ENCODE measurements around the gene SPG7.

DNA sequence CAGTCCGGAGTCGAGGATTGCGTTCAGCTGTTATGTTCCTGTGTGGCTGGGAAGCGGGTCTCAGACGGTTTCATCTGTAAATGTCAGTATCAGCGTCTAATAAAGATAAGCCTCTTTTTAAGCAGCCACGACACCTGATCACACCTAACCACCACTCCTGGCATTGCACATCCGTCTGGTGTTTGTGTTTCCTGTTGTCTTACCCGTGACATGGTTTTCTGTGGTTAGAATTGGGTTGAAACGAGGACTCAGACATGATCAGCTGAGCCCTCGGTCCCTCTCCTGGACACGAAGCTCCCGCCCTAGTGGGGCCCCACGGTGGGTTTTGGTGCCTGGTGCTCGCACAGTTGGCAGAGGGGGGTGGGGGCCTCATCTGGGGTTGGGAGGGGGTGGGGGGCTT, 85.6 kb downstream of the SPG7 start:
- TF ChIP-seq, protein P1, sequence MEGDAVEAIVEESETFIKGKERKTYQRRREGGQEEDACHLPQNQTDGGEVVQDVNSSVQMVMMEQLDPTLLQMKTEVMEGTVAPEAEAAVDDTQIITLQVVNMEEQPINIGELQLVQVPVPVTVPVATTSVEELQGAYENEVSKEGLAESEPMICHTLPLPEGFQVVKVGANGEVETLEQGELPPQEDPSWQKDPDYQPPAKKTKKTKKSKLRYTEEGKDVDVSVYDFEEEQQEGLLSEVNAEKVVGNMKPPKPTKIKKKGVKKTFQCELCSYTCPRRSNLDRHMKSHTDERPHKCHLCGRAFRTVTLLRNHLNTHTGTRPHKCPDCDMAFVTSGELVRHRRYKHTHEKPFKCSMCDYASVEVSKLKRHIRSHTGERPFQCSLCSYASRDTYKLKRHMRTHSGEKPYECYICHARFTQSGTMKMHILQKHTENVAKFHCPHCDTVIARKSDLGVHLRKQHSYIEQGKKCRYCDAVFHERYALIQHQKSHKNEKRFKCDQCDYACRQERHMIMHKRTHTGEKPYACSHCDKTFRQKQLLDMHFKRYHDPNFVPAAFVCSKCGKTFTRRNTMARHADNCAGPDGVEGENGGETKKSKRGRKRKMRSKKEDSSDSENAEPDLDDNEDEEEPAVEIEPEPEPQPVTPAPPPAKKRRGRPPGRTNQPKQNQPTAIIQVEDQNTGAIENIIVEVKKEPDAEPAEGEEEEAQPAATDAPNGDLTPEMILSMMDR (conservative IDR thresholded peaks at IDR 0.05 in 1 of 2, IDR thresholded peaks at IDR 0.05 in 1 of 2; ENCODE audit: extremely low read depth in 1 of 2, insufficient read depth in 1 of 2, low read depth in 1 of 2, low read length in 2 of 2), result no peak
- TF ChIP-seq EZH2 (IDR thresholded peaks at IDR 0.05; ENCODE audit: borderline replicate concordance, low read length), result no peak

Data from mammary epithelial cell (primary cell).